Measurements from ENCODE around the gene SSH2.

GRCh38 chr17:29968271-29968670 is 38.2 kb upstream of the SSH2 start:
- TF ChIP-seq CTCF (IDR thresholded peaks at IDR 0.05) (no peak), POLR2A (IDR thresholded peaks at IDR 0.05) (no peak)
